Vagina (tissue), 2 donors: ENCODE results near the gene SUSD6. TPM values are rescaled to one million over a fixed set of nuclear protein-coding genes. Genes with fewer than 3 reads are reported as not detected.

Experiments
- DNase-seq, 2 donors: peaks; one replicate each; pipeline ENCODE4 v3.0.0-alpha.2; 2017; ENCODE audit errors: extremely low spot score in 2 of 2
- H3K27ac ChIP-seq: fragments of 200-600 bp; sonication (generic); one replicate; pipeline ENCODE4 v1.5.1; 2019
- H3K27me3 ChIP-seq: fragments of 200-600 bp; sonication (generic); one replicate; pipeline ENCODE4 v1.5.1; 2019
- H3K36me3 ChIP-seq, 2 donors: fragments of 200-600 bp; sonication (generic); one replicate each; pipeline ENCODE4 v1.5.1; 2017 to 2019
- H3K4me1 ChIP-seq: fragments of 200-600 bp; sonication (generic); one replicate; pipeline ENCODE4 v1.5.1; 2019
- H3K4me3 ChIP-seq, 2 donors: fragments of 200-600 bp; sonication (generic); 1 replicate in 1 of 2; 2 replicates in 1 of 2; pipeline ENCODE4 v1.5.1; 2016 to 2019
- H3K9me3 ChIP-seq: fragments of 200-600 bp; sonication (generic); one replicate; pipeline ENCODE4 v1.5.1; 2019
- POLR2A ChIP-seq, 2 donors: fragments of 450-650 bp; IDR thresholded peaks; one replicate each; pipeline ENCODE4 v1.6.1; 2017; ENCODE audit warnings: antibody characterized with exemption in 2 of 2, mild to moderate bottlenecking in 2 of 2, moderate library complexity in 2 of 2
- POLR2AphosphoS5 ChIP-seq, 2 donors: sonication (generic); formaldehyde crosslinking; IDR thresholded peaks; one replicate each; pipeline ENCODE4 v1.9.0; 2017; ENCODE audit warnings: antibody characterized with exemption in 2 of 2, mild to moderate bottlenecking in 2 of 2, low read depth in 1 of 2; ENCODE audit not compliant: insufficient read depth in 1 of 2
- intact Hi-C: fragments of 100-400 bp; cut with DNase I; formaldehyde crosslinking; loops from one replicate; pipeline ENCODE4 v1.15.1; 2023
- total RNA-seq: library from RNA; depleted of rRNA; stranded (reverse); fragments of >200 nt; gene quantifications from one replicate; pipeline ENCODE4 v1.2.3, GENCODE V29; 2016
- TF ChIP-seq, protein P1 (sequence below), 3 experiments: fragments of 450-650 bp in 2 of 3; fragments of 200-600 bp in 1 of 3; sonication (generic) in 1 of 3; IDR thresholded peaks; one replicate each; pipeline ENCODE4 v1.5.1; 2017 to 2019; ENCODE audit warnings: antibody characterized with exemption in 3 of 3, mild to moderate bottlenecking in 2 of 3, moderate library complexity in 2 of 3

Gene SUSD6
- total RNA-seq, 1 donor from 2014 or later, result 36.6 TPM

DNA sequence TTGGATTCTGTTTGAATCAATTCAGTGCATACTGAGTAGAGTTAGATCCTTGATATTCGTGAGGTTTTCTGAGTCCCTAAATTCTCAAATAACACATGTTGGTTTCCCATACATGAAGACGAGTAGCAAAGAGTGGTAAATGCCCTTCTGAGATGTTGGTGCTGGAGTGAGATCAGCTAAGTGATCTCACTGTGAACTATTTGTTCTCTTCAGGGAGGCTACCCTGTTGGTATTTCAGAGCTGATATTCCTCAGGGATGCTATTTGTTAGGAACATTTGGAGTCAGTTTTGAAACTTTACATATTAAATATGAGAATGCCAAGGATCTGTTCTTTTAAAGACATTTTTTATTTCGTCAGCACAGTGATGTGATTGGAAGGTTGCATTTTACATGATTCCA, 54.7 kb downstream of the SUSD6 start:
- Histone ChIP-seq H3K9me3 (no peaks in the 10 kb centered on the region), H3K4me1 (peaks cover 72% of the 10 kb centered on the region), H3K27me3 (no peaks in the 10 kb centered on the region), H3K4me3 (no peak overlapping the region), H3K36me3 (no peaks in the 10 kb centered on the region), H3K27ac (peak overlapping the region; percentile 17)
- no peak for DNase-seq
- intact Hi-C loops, result loop anchor here (10.0 kb wide), 1 partner anchor 49 kb away; no protein-coding TSS in a partner anchor
- TF ChIP-seq POLR2A (IDR thresholded peaks at IDR 0.05) (no peak), POLR2AphosphoS5 (IDR thresholded peaks at IDR 0.05; ENCODE audit: insufficient read depth in 1 of 2, low read depth in 1 of 2) (no peak)

DNA sequence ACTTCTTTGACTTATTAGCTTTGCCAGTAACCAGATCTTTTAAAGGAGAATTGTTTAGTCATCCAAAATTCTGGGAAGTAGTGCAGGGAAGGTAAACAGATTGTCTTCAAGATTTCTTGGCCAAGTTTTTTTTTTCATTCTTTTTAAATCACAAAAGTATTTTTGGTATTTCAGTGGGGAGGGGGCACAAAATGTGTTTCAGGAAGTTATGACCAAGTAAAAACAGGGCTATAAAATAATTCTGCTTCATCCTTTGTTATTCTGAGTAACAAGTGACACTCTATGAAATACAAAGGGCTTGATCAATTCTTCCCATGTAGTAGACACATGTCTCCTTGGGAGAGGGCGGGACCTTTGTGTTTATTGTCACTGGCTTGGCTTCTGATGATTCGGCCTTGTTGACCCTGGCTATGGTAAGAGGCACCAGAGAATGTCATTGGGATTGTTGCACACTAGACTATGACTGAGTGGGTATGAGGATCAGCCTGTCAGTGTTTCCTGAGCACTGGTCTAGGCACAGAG, 55.4 kb downstream of the SUSD6 start:
- Histone ChIP-seq H3K27me3 (no peaks in the 10 kb centered on the region), H3K36me3 (no peaks in the 10 kb centered on the region), H3K27ac (peak overlapping the region; percentile 17), H3K4me1 (peaks cover 72% of the 10 kb centered on the region), H3K4me3 (no peak overlapping the region), H3K9me3 (no peaks in the 10 kb centered on the region)
- intact Hi-C loops, result loop anchor here (10.0 kb wide), 1 partner anchor 48 kb away; no protein-coding TSS in a partner anchor
- TF ChIP-seq POLR2A (IDR thresholded peaks at IDR 0.05), result no peak
- TF ChIP-seq, protein P1, sequence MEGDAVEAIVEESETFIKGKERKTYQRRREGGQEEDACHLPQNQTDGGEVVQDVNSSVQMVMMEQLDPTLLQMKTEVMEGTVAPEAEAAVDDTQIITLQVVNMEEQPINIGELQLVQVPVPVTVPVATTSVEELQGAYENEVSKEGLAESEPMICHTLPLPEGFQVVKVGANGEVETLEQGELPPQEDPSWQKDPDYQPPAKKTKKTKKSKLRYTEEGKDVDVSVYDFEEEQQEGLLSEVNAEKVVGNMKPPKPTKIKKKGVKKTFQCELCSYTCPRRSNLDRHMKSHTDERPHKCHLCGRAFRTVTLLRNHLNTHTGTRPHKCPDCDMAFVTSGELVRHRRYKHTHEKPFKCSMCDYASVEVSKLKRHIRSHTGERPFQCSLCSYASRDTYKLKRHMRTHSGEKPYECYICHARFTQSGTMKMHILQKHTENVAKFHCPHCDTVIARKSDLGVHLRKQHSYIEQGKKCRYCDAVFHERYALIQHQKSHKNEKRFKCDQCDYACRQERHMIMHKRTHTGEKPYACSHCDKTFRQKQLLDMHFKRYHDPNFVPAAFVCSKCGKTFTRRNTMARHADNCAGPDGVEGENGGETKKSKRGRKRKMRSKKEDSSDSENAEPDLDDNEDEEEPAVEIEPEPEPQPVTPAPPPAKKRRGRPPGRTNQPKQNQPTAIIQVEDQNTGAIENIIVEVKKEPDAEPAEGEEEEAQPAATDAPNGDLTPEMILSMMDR (IDR thresholded peaks at IDR 0.05), result no peak
- no peak for TF ChIP-seq POLR2AphosphoS5 (IDR thresholded peaks at IDR 0.05; ENCODE audit: insufficient read depth in 1 of 2, low read depth in 1 of 2)
- no peak for DNase-seq

DNA sequence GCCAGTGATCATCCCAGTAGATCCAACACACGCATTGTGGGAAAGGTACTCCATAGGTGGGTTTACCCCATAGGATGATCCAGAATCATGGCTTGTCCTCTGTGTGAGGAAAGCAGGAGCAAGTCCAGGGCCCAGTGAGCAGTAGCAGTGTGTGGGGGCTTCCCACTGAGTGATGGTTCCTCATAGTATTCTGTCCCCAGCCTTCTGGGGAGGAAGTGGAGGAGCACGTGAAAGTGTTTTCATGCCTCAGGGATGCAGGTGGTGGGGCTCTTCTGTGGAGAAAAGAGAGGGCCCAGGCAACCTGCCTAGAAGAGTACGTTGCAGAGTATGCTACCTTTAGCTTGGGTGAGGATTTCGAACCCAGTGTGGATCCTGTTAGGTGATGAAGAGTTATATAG, 56.5 kb downstream of the SUSD6 start:
- intact Hi-C loops, result loop anchor here (10.0 kb wide), 1 partner anchor 47 kb away; no protein-coding TSS in a partner anchor
- H3K27ac ChIP-seq, result no peak overlapping the region
- H3K4me3 ChIP-seq, result no peak overlapping the region
- H3K9me3 ChIP-seq, result no peaks in the 10 kb centered on the region
- DNase-seq, result no peak
- TF ChIP-seq POLR2A (IDR thresholded peaks at IDR 0.05) (no peak), POLR2AphosphoS5 (IDR thresholded peaks at IDR 0.05; ENCODE audit: insufficient read depth in 1 of 2, low read depth in 1 of 2) (no peak)
- TF ChIP-seq, protein P1 (IDR thresholded peaks at IDR 0.05), result no peak
- H3K4me1 ChIP-seq, result peaks cover 68% of the 10 kb centered on the region
- no peaks in the 10 kb centered on the region for H3K27me3 ChIP-seq
- H3K36me3 ChIP-seq, result no peaks in the 10 kb centered on the region

DNA sequence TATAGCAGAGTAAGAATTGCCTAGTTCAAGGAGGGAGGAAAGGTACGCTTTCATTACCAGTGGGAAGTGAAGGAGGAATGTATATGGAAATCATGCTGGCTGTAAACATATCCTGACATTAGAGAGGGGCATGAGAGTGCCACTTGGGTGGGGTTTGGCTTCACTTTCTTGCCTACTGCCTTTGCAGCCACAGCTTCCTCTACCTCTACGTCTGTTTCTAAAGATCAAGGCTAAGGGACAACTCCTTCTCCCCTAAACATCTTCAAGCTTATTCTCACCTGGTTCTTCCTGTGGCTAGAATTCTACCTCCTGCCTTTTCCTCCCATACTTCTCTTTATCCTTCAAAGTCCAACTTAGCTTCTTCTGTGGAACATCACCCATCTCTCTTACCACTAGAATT, 58.0 kb downstream of the SUSD6 start:
- H3K27me3 ChIP-seq, result peaks cover 3% of the 10 kb centered on the region
- H3K36me3 ChIP-seq, result no peaks in the 10 kb centered on the region
- H3K4me1 ChIP-seq, result peaks cover 68% of the 10 kb centered on the region
- H3K9me3 ChIP-seq, result no peaks in the 10 kb centered on the region
- intact Hi-C loops, result loop anchor here (10.0 kb wide), 1 partner anchor 45 kb away; no protein-coding TSS in a partner anchor
- TF ChIP-seq, protein P1 (IDR thresholded peaks at IDR 0.05), result no peak
- TF ChIP-seq POLR2AphosphoS5 (IDR thresholded peaks at IDR 0.05; ENCODE audit: insufficient read depth in 1 of 2, low read depth in 1 of 2) (no peak), POLR2A (IDR thresholded peaks at IDR 0.05) (no peak)
- H3K4me3 ChIP-seq, result no peak overlapping the region
- DNase-seq, result no peak
- no peak overlapping the region for H3K27ac ChIP-seq

DNA sequence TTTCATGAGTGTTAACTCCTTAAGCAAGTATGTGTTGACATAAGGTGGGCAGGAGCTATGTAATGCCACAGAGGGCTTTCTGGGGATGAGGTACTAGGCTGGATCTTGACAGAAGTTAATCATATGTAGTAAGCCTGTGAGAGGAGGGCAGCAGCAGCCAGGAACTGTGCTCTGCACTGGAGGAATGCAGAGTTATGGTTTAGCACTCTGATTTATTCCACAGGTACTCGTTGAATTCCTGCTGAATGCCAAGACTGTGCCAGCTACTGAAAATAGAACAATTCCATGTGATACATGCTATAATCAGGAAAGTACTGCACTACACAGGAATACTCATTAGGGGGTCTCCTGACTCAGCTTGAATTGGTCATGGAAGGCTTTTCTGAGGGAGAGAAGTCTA, 58.7 kb downstream of the SUSD6 start:
- Histone ChIP-seq H3K27me3 (peaks cover 3% of the 10 kb centered on the region), H3K4me1 (peaks cover 68% of the 10 kb centered on the region), H3K36me3 (no peaks in the 10 kb centered on the region), H3K4me3 (no peak overlapping the region), H3K9me3 (no peaks in the 10 kb centered on the region), H3K27ac (no peak overlapping the region)
- TF ChIP-seq, protein P1 (IDR thresholded peaks at IDR 0.05), result no peak
- TF ChIP-seq POLR2A (IDR thresholded peaks at IDR 0.05) (no peak), POLR2AphosphoS5 (IDR thresholded peaks at IDR 0.05; ENCODE audit: insufficient read depth in 1 of 2, low read depth in 1 of 2) (no peak)
- intact Hi-C loops, result no loop called here
- no peak for DNase-seq
